Transverse colon (tissue), 4 donors: ENCODE data around the gene CNTNAP2.

ENCODE experiments used
- EP300 ChIP-seq: sonication (generic); formaldehyde crosslinking; IDR thresholded peaks from one replicate; pipeline ENCODE4 v1.6.1; 2017; ENCODE audit warnings: antibody characterized with exemption, low read depth
- POLR2A ChIP-seq: fragments of 450-650 bp; IDR thresholded peaks from one replicate; pipeline ENCODE4 v1.6.1; 2016; ENCODE audit warnings: antibody characterized with exemption, mild to moderate bottlenecking, moderate library complexity
- POLR2AphosphoS5 ChIP-seq, 3 donors: sonication (generic); formaldehyde crosslinking; IDR thresholded peaks; one replicate each; pipeline ENCODE4 v1.6.1; 2016; ENCODE audit warnings: antibody characterized with exemption in 3 of 3
- TF ChIP-seq, protein P1 (sequence below), 5 experiments: fragments of 200-600 bp in 3 of 5; fragments of 450-650 bp in 2 of 5; sonication (generic) in 3 of 5; IDR thresholded peaks; 1 replicate in 2 of 5; 2 replicates in 3 of 5; pipeline ENCODE4 v1.5.1; 2016 to 2017; ENCODE audit warnings: antibody characterized with exemption in 5 of 5, inconsistent platforms in 3 of 5, mild to moderate bottlenecking in 2 of 5, moderate library complexity in 1 of 5

DNA sequence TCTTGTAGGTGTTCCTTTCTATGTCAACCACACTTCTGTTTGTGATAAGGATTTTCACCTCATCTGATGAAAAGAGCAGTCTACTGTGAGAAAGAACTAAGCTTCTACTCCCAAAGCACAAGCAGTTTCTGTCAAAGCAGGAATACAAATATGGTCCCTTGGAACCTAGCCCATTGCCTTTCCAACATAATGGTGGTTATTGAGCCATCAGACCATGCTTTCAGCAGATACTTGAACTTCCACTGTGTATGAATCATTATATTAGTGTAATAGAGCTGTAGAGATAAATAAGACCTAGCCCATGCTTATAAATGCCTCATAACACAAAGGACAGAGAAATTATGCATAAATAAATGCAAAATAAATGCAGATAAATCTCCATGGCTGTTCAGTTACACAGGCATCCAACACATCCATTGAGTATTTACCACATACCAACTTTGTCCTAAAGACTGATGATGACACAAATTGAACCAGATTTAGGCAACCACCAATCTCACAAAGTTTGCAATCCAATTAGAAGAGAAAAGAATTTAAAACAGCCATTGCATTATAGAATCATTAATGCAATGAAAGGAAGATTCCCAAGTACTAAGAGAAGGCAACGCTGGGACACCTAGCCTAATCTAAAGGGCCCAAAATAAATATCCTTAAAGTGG is 1744.6 kb downstream of the CNTNAP2 start:
- no peak for TF ChIP-seq POLR2A
- TF ChIP-seq POLR2AphosphoS5 (IDR thresholded peaks at IDR 0.05): no peak
- TF ChIP-seq, protein P1, sequence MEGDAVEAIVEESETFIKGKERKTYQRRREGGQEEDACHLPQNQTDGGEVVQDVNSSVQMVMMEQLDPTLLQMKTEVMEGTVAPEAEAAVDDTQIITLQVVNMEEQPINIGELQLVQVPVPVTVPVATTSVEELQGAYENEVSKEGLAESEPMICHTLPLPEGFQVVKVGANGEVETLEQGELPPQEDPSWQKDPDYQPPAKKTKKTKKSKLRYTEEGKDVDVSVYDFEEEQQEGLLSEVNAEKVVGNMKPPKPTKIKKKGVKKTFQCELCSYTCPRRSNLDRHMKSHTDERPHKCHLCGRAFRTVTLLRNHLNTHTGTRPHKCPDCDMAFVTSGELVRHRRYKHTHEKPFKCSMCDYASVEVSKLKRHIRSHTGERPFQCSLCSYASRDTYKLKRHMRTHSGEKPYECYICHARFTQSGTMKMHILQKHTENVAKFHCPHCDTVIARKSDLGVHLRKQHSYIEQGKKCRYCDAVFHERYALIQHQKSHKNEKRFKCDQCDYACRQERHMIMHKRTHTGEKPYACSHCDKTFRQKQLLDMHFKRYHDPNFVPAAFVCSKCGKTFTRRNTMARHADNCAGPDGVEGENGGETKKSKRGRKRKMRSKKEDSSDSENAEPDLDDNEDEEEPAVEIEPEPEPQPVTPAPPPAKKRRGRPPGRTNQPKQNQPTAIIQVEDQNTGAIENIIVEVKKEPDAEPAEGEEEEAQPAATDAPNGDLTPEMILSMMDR (IDR thresholded peaks at IDR 0.05): no peak
- no peak for TF ChIP-seq EP300
